HepG2 (cell line): ENCODE data around the gene IL3. TPM values are rescaled to one million over a fixed set of nuclear protein-coding genes. Genes with fewer than 3 reads are reported as not detected.

Source experiments
- ATAC-seq: fragments of 200-7000 bp; cut with Tn5 transposase; 3 replicates; pipeline ENCODE4 v1.9.1; 2020; ENCODE audit warnings: mild to moderate bottlenecking, moderate library complexity
- BruUV-seq: library from RNA; stranded (reverse); fragments of 400-500 nt; replicated peaks from 2 replicates; lab custom pipeline; 2021; lab: Mats Ljungman, UMichigan
- CTCF ChIA-PET: fragments of 300-600 bp; formaldehyde crosslinking; extraction: SDS; loops from one replicate; lab custom pipeline; 2021; ENCODE audit warnings: low total read pairs, inconsistent platforms, low intra/inter-chr PET ratio; lab: Yijun Ruan, JAX
- POLR2A ChIA-PET: fragments of 350-600 bp; sonication (Branson Sonifier 250); formaldehyde crosslinking; loops from one replicate; lab custom pipeline; 2020; ENCODE audit warnings: antibody characterized with exemption, inconsistent platforms; lab: Yijun Ruan, JAX
- DNase-seq: peaks from one replicate; pipeline ENCODE4 v3.0.0-alpha.2; 2015; ENCODE audit warnings: low spot score
- FAIRE-seq: peaks from 3 replicates; lab custom pipeline; 2011; peaks lifted over from hg19 to GRCh38; lab: Jason Lieb, UNC
- H2AFZ ChIP-seq: one replicate; pipeline ENCODE4 v1.6.1; 2011; ENCODE audit warnings: low read length, inconsistent platforms
- H3K27ac ChIP-seq: fragments of 300-600 bp; 3 replicates; pipeline ENCODE4 v1.8.0; 2011; ENCODE audit warnings: mixed run types, mild to moderate bottlenecking, mixed read lengths, low read length, inconsistent platforms; ENCODE audit not compliant: insufficient read depth; ENCODE audit errors: extremely low read length
- H3K27me3 ChIP-seq, 2 experiments: fragments of 200-600 bp in 1 of 2; 2 replicates in 1 of 2; 3 replicates in 1 of 2; pipeline versions ENCODE4 v1.6.0 to v1.8.0; 2011; ENCODE audit warnings: low read length in 2 of 2, mild to moderate bottlenecking in 2 of 2, moderate library complexity in 2 of 2, inconsistent platforms in 1 of 2; ENCODE audit not compliant: insufficient read depth in 2 of 2, control insufficient read depth in 1 of 2
- H3K36me3 ChIP-seq, 2 experiments: fragments of 200-600 bp in 1 of 2; replicated peaks in 1 of 2; 2 replicates in 1 of 2; 3 replicates in 1 of 2; pipeline versions ENCODE4 v1.5.1 to v1.8.0; 2011; ENCODE audit warnings: low read length in 2 of 2, inconsistent platforms in 1 of 2; ENCODE audit not compliant: insufficient read depth in 2 of 2, control insufficient read depth in 1 of 2
- H3K4me1 ChIP-seq: 2 replicates; pipeline ENCODE4 v1.5.1; 2012; ENCODE audit warnings: low read length, inconsistent platforms; ENCODE audit not compliant: insufficient read depth
- H3K4me2 ChIP-seq: 2 replicates; pipeline ENCODE4 v1.6.0; 2011; ENCODE audit warnings: low read depth, low read length, inconsistent platforms
- H3K4me3 ChIP-seq, 3 experiments: fragments of 200-600 bp in 1 of 3; sonication (generic), shearing (Covaris generic) in 1 of 3; replicated peaks in 1 of 3; 2 replicates each; pipeline ENCODE4 v1.5.1; 2011 to 2016; ENCODE audit warnings: low read length in 3 of 3, inconsistent platforms in 2 of 3, low read depth in 2 of 3, mild to moderate bottlenecking in 2 of 3, control low read depth in 1 of 3, mixed read lengths in 1 of 3; ENCODE audit not compliant: insufficient read depth in 1 of 3
- H3K79me2 ChIP-seq: one replicate; pipeline ENCODE4 v1.6.1; 2011; ENCODE audit warnings: low read length, inconsistent platforms; ENCODE audit not compliant: insufficient read depth
- H3K9ac ChIP-seq: 2 replicates; pipeline ENCODE4 v1.6.0; 2011; ENCODE audit warnings: mild to moderate bottlenecking, low read depth, low read length, inconsistent platforms; ENCODE audit not compliant: insufficient read depth
- H3K9me3 ChIP-seq: 2 replicates; pipeline ENCODE4 v1.5.1; 2012; ENCODE audit warnings: mild to moderate bottlenecking, low read length
- H4K20me1 ChIP-seq: 2 replicates; pipeline ENCODE4 v1.6.0; 2011; ENCODE audit warnings: inconsistent platforms, mild to moderate bottlenecking, low read length, moderate library complexity; ENCODE audit not compliant: insufficient read depth
- CAMTA2 ChIP-seq: sonication (generic); formaldehyde crosslinking; IDR thresholded peaks from 2 replicates; pipeline ENCODE4 v1.4.0; 2020; ENCODE audit warnings: mild to moderate bottlenecking, missing genetic modification reagents, borderline replicate concordance
- KAT2B ChIP-seq: fragments of 150-350 bp; IDR thresholded peaks from 2 replicates; pipeline ENCODE4 v1.6.1; 2014; ENCODE audit warnings: low read depth, low read length, borderline replicate concordance
- MAF1 ChIP-seq: sonication (generic); formaldehyde crosslinking; IDR thresholded peaks from 2 replicates; pipeline ENCODE4 v1.5.0; 2020; ENCODE audit warnings: missing genetic modification reagents, borderline replicate concordance
- PTBP1 ChIP-seq: fragments of 200-400 bp; formaldehyde crosslinking; IDR thresholded peaks from 2 replicates; pipeline ENCODE4 v1.6.1; 2018; ENCODE audit warnings: low read length, low read depth; ENCODE audit not compliant: poor library complexity, severe bottlenecking
- RBFOX2 ChIP-seq: fragments of 200-400 bp; formaldehyde crosslinking; IDR thresholded peaks from 2 replicates; pipeline ENCODE4 v1.6.1; 2017; ENCODE audit warnings: low read depth, mild to moderate bottlenecking, low read length
- ZBTB33 ChIP-seq: sonication (generic); formaldehyde crosslinking; IDR thresholded peaks from 2 replicates; pipeline ENCODE4 v1.4.0; 2020; ENCODE audit warnings: missing genetic modification reagents
- ZNF207 ChIP-seq: fragments of 450-650 bp; IDR thresholded peaks from 2 replicates; pipeline ENCODE4 v1.6.1; 2016; ENCODE audit warnings: antibody characterized with exemption, borderline replicate concordance
- ZNF225 ChIP-seq: sonication (generic); formaldehyde crosslinking; IDR thresholded peaks from 2 replicates; pipeline ENCODE4 v1.4.0; 2020; ENCODE audit warnings: mild to moderate bottlenecking, missing genetic modification reagents
- ZNF430 ChIP-seq: sonication (generic); formaldehyde crosslinking; IDR thresholded peaks from 2 replicates; pipeline ENCODE4 v1.9.0; 2021; ENCODE audit warnings: mild to moderate bottlenecking, missing genetic modification reagents
- ZNF605 ChIP-seq: sonication (generic); formaldehyde crosslinking; IDR thresholded peaks from 2 replicates; pipeline ENCODE4 v1.8.0; 2022; ENCODE audit warnings: mild to moderate bottlenecking, missing genetic modification reagents
- ZNF816 ChIP-seq: sonication (generic); formaldehyde crosslinking; IDR thresholded peaks from 2 replicates; pipeline ENCODE4 v1.8.0; 2022; ENCODE audit warnings: missing genetic modification reagents, mild to moderate bottlenecking, borderline replicate concordance
- WGBS: methylation state at CpG from one replicate; pipeline ENCODE4 v1.1.6; 2017; ENCODE audit warnings: low lambda C conversion rate; 5-methylcytosine and 5-hydroxymethylcytosine counted together
- in situ Hi-C: cut with HindIII; loops from 2 replicates; pipeline ENCODE4 v1.10.0; 2017; ENCODE audit warnings: low pct_unique_long_range_greater_than_20kb; ENCODE audit not compliant: extremely low pct_ligation_motif_present
- intact Hi-C: fragments of 100-400 bp; cut with micrococcal nuclease; formaldehyde crosslinking; loops from one replicate; pipeline ENCODE4 v1.10.0; 2022; ENCODE audit not compliant: unreplicated experiment
- polyA plus RNA-seq, 8 experiments: library from polyadenylated mRNA; depleted of rRNA in 3 of 8; stranded (reverse) in 7 of 8; unstranded in 1 of 8; fragments of >200 nt; fragmentation: Illumina TruSeq in 4 of 8; extraction: Trizol in 4 of 8; gene quantifications; 2 replicates each; pipeline versions ENCODE4 v1.2.1 to v1.2.3, GENCODE V29; 2011 to 2016; ENCODE audit warnings: low read depth in 4 of 8, missing spikeins in 1 of 8, mixed read lengths in 1 of 8; ENCODE audit not compliant: insufficient read depth in 1 of 8
- total RNA-seq, 5 experiments: library from RNA; depleted of rRNA; stranded (reverse); fragments of >200 nt; fragmentation: Illumina TruSeq; extraction: Trizol; gene quantifications; 2 replicates each; pipeline ENCODE4 v1.2.3, GENCODE V29; 2016; ENCODE audit warnings: low read depth in 1 of 5
- TF ChIP-seq, protein P1 (sequence below): sonication (generic); formaldehyde crosslinking; IDR thresholded peaks from 2 replicates; pipeline ENCODE4 v1.5.0; 2020; ENCODE audit warnings: missing genetic modification reagents, mild to moderate bottlenecking, borderline replicate concordance
- TF ChIP-seq, protein P2 (sequence below): sonication (generic); formaldehyde crosslinking; IDR thresholded peaks from 2 replicates; pipeline ENCODE4 v1.8.1; 2023; ENCODE audit warnings: missing genetic modification reagents, mild to moderate bottlenecking, borderline replicate concordance
- TF ChIP-seq, protein P3 (sequence below): sonication (generic); formaldehyde crosslinking; IDR thresholded peaks from 2 replicates; pipeline ENCODE4 v1.5.0; 2020; ENCODE audit warnings: mild to moderate bottlenecking, missing genetic modification reagents, borderline replicate concordance
- TF ChIP-seq, protein P4 (sequence below), 2 experiments: IDR thresholded peaks; 2 replicates each; pipeline ENCODE4 v1.6.1; 2011 to 2012; ENCODE audit warnings: low read length in 2 of 2, borderline replicate concordance in 1 of 2, low read depth in 1 of 2, mild to moderate bottlenecking in 1 of 2, moderate library complexity in 1 of 2

Gene IL3
- total and polyA plus RNA-seq, 2 of the 13 experiments (the other 11 are each of a cell fraction or from before 2014, with no cell fraction given), result not detected

GRCh38 chr5:132024117-132024435, 36.4 kb upstream of the IL3 start:
- FAIRE-seq (no peak), ATAC-seq (no peak), DNase-seq (no peak)
- ChIA-PET POLR2A (no interaction called here), CTCF (no interaction called here)
- intact Hi-C loops, result no loop called here
- no peak overlapping the region for H3K27ac ChIP-seq
- H3K4me3 ChIP-seq, result no peak overlapping the region
- H3K79me2 ChIP-seq, result no peaks in the 10 kb centered on the region
- no peaks in the 10 kb centered on the region for H3K4me1 ChIP-seq
- H3K9me3 ChIP-seq, result no peaks in the 10 kb centered on the region
- H3K36me3 ChIP-seq, result no peaks in the 10 kb centered on the region
- 1% methylated on average over 4 of the region's 4 CpGs for WGBS
- H2AFZ ChIP-seq, result no peak overlapping the region
- H3K9ac ChIP-seq, result no peak overlapping the region
- in situ Hi-C loops, result loop anchor here (25.0 kb wide), 1 partner anchor 587 kb away; no protein-coding TSS in a partner anchor
- BruUV-seq, result no TSS peak
- H3K4me2 ChIP-seq, result no peak overlapping the region
- H4K20me1 ChIP-seq, result no peaks in the 10 kb centered on the region
- H3K27me3 ChIP-seq, result peaks cover 0 to 11% of the 10 kb centered on the region in 2 experiments; a peak in 4 of 5 replicates
- no peak for TF ChIP-seq ZNF207
- TF ChIP-seq ZNF225 (CRISPR knock-in tag), result no peak
- no peak for TF ChIP-seq ZNF816 (CRISPR knock-in tag)
- TF ChIP-seq ZNF605 (CRISPR knock-in tag), result no peak
- no peak for TF ChIP-seq KAT2B
- TF ChIP-seq, protein P1, sequence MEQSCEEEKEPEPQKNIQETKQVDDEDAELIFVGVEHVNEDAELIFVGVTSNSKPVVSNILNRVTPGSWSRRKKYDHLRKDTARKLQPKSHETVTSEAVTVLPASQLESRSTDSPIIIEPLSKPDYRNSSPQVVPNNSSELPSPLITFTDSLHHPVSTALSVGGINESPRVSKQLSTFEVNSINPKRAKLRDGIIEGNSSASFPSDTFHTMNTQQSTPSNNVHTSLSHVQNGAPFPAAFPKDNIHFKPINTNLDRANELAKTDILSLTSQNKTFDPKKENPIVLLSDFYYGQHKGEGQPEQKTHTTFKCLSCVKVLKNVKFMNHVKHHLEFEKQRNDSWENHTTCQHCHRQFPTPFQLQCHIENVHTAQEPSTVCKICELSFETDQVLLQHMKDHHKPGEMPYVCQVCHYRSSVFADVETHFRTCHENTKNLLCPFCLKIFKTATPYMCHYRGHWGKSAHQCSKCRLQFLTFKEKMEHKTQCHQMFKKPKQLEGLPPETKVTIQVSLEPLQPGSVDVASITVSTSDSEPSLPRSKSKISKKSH (CRISPR knock-in tag), result no peak
- TF ChIP-seq, protein P2, sequence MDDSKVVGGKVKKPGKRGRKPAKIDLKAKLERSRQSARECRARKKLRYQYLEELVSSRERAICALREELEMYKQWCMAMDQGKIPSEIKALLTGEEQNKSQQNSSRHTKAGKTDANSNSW (CRISPR knock-in tag), result no peak
- no peak for TF ChIP-seq ZNF430 (CRISPR knock-in tag)
- no peak for TF ChIP-seq CAMTA2 (CRISPR knock-in tag)
- no peak for TF ChIP-seq PTBP1
- no peak for TF ChIP-seq MAF1 (CRISPR knock-in tag)
- TF ChIP-seq, protein P3, sequence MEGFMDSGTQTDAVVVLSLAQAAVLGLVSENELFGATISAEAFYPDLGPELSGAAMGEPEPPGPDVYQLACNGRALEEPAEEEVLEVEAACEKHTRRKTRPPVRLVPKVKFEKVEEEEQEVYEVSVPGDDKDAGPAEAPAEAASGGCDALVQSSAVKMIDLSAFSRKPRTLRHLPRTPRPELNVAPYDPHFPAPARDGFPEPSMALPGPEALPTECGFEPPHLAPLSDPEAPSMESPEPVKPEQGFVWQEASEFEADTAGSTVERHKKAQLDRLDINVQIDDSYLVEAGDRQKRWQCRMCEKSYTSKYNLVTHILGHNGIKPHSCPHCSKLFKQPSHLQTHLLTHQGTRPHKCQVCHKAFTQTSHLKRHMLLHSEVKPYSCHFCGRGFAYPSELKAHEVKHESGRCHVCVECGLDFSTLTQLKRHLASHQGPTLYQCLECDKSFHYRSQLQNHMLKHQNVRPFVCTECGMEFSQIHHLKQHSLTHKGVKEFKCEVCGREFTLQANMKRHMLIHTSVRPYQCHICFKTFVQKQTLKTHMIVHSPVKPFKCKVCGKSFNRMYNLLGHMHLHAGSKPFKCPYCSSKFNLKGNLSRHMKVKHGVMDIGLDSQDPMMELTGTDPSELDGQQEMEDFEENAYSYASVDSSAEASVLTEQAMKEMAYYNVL, result no peak
- no peak for TF ChIP-seq RBFOX2
- no peak for TF ChIP-seq ZBTB33 (CRISPR knock-in tag)
- TF ChIP-seq, protein P4, sequence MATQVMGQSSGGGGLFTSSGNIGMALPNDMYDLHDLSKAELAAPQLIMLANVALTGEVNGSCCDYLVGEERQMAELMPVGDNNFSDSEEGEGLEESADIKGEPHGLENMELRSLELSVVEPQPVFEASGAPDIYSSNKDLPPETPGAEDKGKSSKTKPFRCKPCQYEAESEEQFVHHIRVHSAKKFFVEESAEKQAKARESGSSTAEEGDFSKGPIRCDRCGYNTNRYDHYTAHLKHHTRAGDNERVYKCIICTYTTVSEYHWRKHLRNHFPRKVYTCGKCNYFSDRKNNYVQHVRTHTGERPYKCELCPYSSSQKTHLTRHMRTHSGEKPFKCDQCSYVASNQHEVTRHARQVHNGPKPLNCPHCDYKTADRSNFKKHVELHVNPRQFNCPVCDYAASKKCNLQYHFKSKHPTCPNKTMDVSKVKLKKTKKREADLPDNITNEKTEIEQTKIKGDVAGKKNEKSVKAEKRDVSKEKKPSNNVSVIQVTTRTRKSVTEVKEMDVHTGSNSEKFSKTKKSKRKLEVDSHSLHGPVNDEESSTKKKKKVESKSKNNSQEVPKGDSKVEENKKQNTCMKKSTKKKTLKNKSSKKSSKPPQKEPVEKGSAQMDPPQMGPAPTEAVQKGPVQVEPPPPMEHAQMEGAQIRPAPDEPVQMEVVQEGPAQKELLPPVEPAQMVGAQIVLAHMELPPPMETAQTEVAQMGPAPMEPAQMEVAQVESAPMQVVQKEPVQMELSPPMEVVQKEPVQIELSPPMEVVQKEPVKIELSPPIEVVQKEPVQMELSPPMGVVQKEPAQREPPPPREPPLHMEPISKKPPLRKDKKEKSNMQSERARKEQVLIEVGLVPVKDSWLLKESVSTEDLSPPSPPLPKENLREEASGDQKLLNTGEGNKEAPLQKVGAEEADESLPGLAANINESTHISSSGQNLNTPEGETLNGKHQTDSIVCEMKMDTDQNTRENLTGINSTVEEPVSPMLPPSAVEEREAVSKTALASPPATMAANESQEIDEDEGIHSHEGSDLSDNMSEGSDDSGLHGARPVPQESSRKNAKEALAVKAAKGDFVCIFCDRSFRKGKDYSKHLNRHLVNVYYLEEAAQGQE (IDR thresholded peaks at IDR 0.05; ENCODE audit: borderline replicate concordance in 1 of 2, low read depth in 1 of 2, low read length in 2 of 2), result no peak
